IPS-NIHi11 (cell line): Measurements from ENCODE around the gene CD9.
"Not testable (repeated sequence)": the region's sequence is repeated elsewhere in the genome, so short reads cannot be mapped to it uniquely, and the experiment has no call there.

Experiments
- DNase-seq: peaks from one replicate; pipeline ENCODE4 v3.0.0; 2012; ENCODE audit warnings: mixed read lengths, low spot score

Gene CD9

GRCh38 chr12:6180268-6181051, 19.7 kb upstream of the CD9 start:
- no peak for DNase-seq

- DNase-seq = no peak
Observed at GRCh38 chr12:6181166-6181565, 19.0 kb upstream of the CD9 start.

GRCh38 chr12:6181583-6182278, 18.5 kb upstream of the CD9 start:
- no peak for DNase-seq

- no peak for DNase-seq
Observed at GRCh38 chr12:6182279-6182898, 17.8 kb upstream of the CD9 start.

- no peak for DNase-seq
Observed at GRCh38 chr12:6183689-6184428, 16.3 kb upstream of the CD9 start.

GRCh38 chr12:6185961-6186827, 14.0 kb upstream of the CD9 start:
- no peak for DNase-seq

GRCh38 chr12:6187948-6188793, 12.0 kb upstream of the CD9 start:
- no peak for DNase-seq

GRCh38 chr12:6189028-6189427, 11.2 kb upstream of the CD9 start:
- no peak for DNase-seq

- DNase-seq = not testable (repeated sequence)
Observed at GRCh38 chr12:6189952-6190598, 10.1 kb upstream of the CD9 start.

GRCh38 chr12:6190767-6191530, 9.3 kb upstream of the CD9 start:
- not testable (repeated sequence) for DNase-seq

- no peak for DNase-seq
Observed at GRCh38 chr12:6192604-6193380, 7.4 kb upstream of the CD9 start.

- peak; percentile 78 for DNase-seq
Observed at GRCh38 chr12:6193853-6194815, 6.1 kb upstream of the CD9 start.

GRCh38 chr12:6195665-6196535, 4.3 kb upstream of the CD9 start:
- DNase-seq = peak; percentile 95

GRCh38 chr12:6198051-6198450, 2.1 kb upstream of the CD9 start:
- DNase-seq = no peak

GRCh38 chr12:6198556-6198955, 1.6 kb upstream of the CD9 start:
- DNase-seq = no peak

GRCh38 chr12:6198985-6199530, 1.1 kb upstream of the CD9 start:
- DNase-seq = no peak
